NCI-H524 treated with DMSO at 0.1 percent for 48 hours (cell line): ENCODE results near the gene CMC2.

Source experiments
- DNase-seq: peaks from one replicate; lab custom pipeline; 2025; lab: John Stamatoyannopoulos, UW

CMC2 gene

GRCh38 chr16:80974649-80975376, 31.9 kb downstream of the CMC2 start:
- peak; percentile 71 for DNase-seq

GRCh38 chr16:80973991-80974390, 32.7 kb downstream of the CMC2 start:
- DNase-seq, result no peak

GRCh38 chr16:80972611-80973010, 34.1 kb downstream of the CMC2 start:
- DNase-seq, result no peak

- DNase-seq, result peak; percentile 80
Measured at GRCh38 chr16:80971819-80972218, 34.9 kb downstream of the CMC2 start.

- DNase-seq, result no peak
Measured at GRCh38 chr16:80969114-80969484, 37.6 kb downstream of the CMC2 start.

GRCh38 chr16:80968386-80969113, 38.1 kb downstream of the CMC2 start:
- DNase-seq, result no peak

- DNase-seq, result no peak
Measured at GRCh38 chr16:80966617-80967016, 40.1 kb downstream of the CMC2 start.

- DNase-seq, result no peak
Measured at GRCh38 chr16:80964351-80964750, 42.3 kb downstream of the CMC2 start.

- DNase-seq, result no peak
Measured at GRCh38 chr16:80962879-80963278, 43.8 kb downstream of the CMC2 start.

GRCh38 chr16:80958284-80958683, 48.4 kb downstream of the CMC2 start:
- no peak for DNase-seq

- DNase-seq, result no peak
Measured at GRCh38 chr16:80954985-80955384, 51.7 kb downstream of the CMC2 start.

GRCh38 chr16:80948886-80949493, 57.7 kb downstream of the CMC2 start:
- DNase-seq, result no peak

GRCh38 chr16:80947708-80948625, 58.7 kb downstream of the CMC2 start:
- no peak for DNase-seq

GRCh38 chr16:80947239-80947638, 59.4 kb downstream of the CMC2 start:
- DNase-seq, result no peak

GRCh38 chr16:80946481-80946880, 60.2 kb downstream of the CMC2 start:
- no peak for DNase-seq

- DNase-seq, result no peak
Measured at GRCh38 chr16:80940069-80940856, 66.4 kb downstream of the CMC2 start.

- no peak for DNase-seq
Measured at GRCh38 chr16:80938879-80939260, 67.8 kb downstream of the CMC2 start.

- DNase-seq, result no peak
Measured at GRCh38 chr16:80938004-80938878, 68.4 kb downstream of the CMC2 start.

- DNase-seq, result no peak
Measured at GRCh38 chr16:80936410-80936809, 70.3 kb downstream of the CMC2 start.

GRCh38 chr16:80935691-80936090, 71.0 kb downstream of the CMC2 start:
- DNase-seq, result no peak
